ENCODE data around the gene PTPRK.

GRCh38 chr6:128560966-128561365, 40.6 kb upstream of the PTPRK start:
- TF ChIP-seq POLR2A (IDR thresholded peaks at IDR 0.05) (no peak), CTCF (IDR thresholded peaks at IDR 0.05) (no peak)
